H1 (cell line): ENCODE measurements around the gene CSNK1G3. TPM values are rescaled to one million over a fixed set of nuclear protein-coding genes. Genes with fewer than 3 reads are reported as not detected.

ENCODE experiments used
- CTCF ChIA-PET: fragments of 300-600 bp; sonication (Branson Sonifier 250); formaldehyde crosslinking; loops from one replicate; lab custom pipeline; 2021; ENCODE audit not compliant: partially characterized antibody; lab: Charles Lee
- POLR2A ChIA-PET: fragments of 300-600 bp; sonication (Branson Sonifier 250); formaldehyde crosslinking; loops from one replicate; lab custom pipeline; 2021; ENCODE audit warnings: inconsistent platforms; ENCODE audit not compliant: partially characterized antibody; lab: Charles Lee
- DNase-seq, 2 experiments: peaks; one replicate each; pipeline versions ENCODE4 v3.0.0 to v3.0.0-alpha.2; 2010 to 2022; ENCODE audit warnings: low spot score in 2 of 2, low read depth in 1 of 2, mixed read lengths in 1 of 2
- FAIRE-seq: peaks from 2 replicates; lab custom pipeline; 2011; peaks lifted over from hg19 to GRCh38; lab: Jason Lieb, UNC
- H2AFZ ChIP-seq: 2 replicates; pipeline ENCODE4 v1.8.1; 2012; ENCODE audit warnings: low read length, inconsistent platforms
- H2AK5ac ChIP-seq: 2 replicates; pipeline ENCODE4 v1.6.1; 2013; ENCODE audit warnings: low read depth, low read length
- H2BK120ac ChIP-seq: replicated peaks from 2 replicates; pipeline ENCODE3; 2013; ENCODE audit warnings: low read depth, low read length, inconsistent platforms
- H2BK12ac ChIP-seq: 2 replicates; pipeline ENCODE4 v1.6.1; 2013; ENCODE audit warnings: low read depth, low read length
- H2BK15ac ChIP-seq: 2 replicates; pipeline ENCODE4 v1.6.1; 2013; ENCODE audit warnings: low read length
- H2BK20ac ChIP-seq: 2 replicates; pipeline ENCODE4 v1.6.1; 2013; ENCODE audit warnings: low read length
- H2BK5ac ChIP-seq: 2 replicates; pipeline ENCODE4 v1.6.1; 2013; ENCODE audit warnings: low read depth, low read length
- H3K14ac ChIP-seq: 2 replicates; pipeline ENCODE4 v1.6.1; 2013; ENCODE audit warnings: inconsistent platforms; ENCODE audit not compliant: insufficient read length
- H3K18ac ChIP-seq: 2 replicates; pipeline ENCODE4 v1.6.1; 2013; ENCODE audit warnings: low read length; ENCODE audit errors: extremely low read depth
- H3K23ac ChIP-seq: 2 replicates; pipeline ENCODE4 v1.6.1; 2013; ENCODE audit warnings: inconsistent platforms; ENCODE audit not compliant: insufficient read length
- H3K23me2 ChIP-seq: 2 replicates; pipeline ENCODE4 v1.6.1; 2013; ENCODE audit warnings: low read depth, low read length
- H3K27ac ChIP-seq: 2 replicates; pipeline ENCODE4 v1.6.1; 2011; ENCODE audit warnings: low read depth, low read length, inconsistent platforms
- H3K27me3 ChIP-seq, 4 experiments: replicated peaks in 1 of 4; 1 replicate in 1 of 4; 2 replicates in 3 of 4; pipeline versions ENCODE4 v1.6.1 to v1.8.1; 2011 to 2013; ENCODE audit warnings: low read length in 3 of 4, mild to moderate bottlenecking in 3 of 4, inconsistent platforms in 2 of 4, mixed read lengths in 2 of 4, moderate library complexity in 1 of 4; ENCODE audit not compliant: control insufficient read depth in 3 of 4, insufficient read depth in 3 of 4; ENCODE audit errors: extremely low read depth in 1 of 4
- H3K36me3 ChIP-seq, 4 experiments: 2 replicates each; pipeline versions ENCODE4 v1.6.1 to v1.8.1; 2011 to 2013; ENCODE audit warnings: mild to moderate bottlenecking in 4 of 4, low read length in 3 of 4, moderate library complexity in 2 of 4, control low read depth in 1 of 4, inconsistent platforms in 1 of 4; ENCODE audit not compliant: insufficient read depth in 4 of 4, control insufficient read depth in 2 of 4
- H3K4ac ChIP-seq: replicated peaks from 2 replicates; pipeline ENCODE3; 2013; ENCODE audit warnings: low read length, low read depth, mixed read lengths, inconsistent platforms; ENCODE audit not compliant: insufficient read length
- H3K4me1 ChIP-seq, 4 experiments: replicated peaks in 1 of 4; 1 replicate in 1 of 4; 2 replicates in 3 of 4; pipeline versions ENCODE4 v1.6.1 to v1.8.1; 2011 to 2013; ENCODE audit warnings: low read length in 3 of 4, inconsistent platforms in 2 of 4, mixed read lengths in 1 of 4; ENCODE audit not compliant: insufficient read depth in 4 of 4, control insufficient read depth in 3 of 4
- H3K4me2 ChIP-seq, 2 experiments: 2 replicates each; pipeline versions ENCODE4 v1.6.1 to v1.8.1; 2011 to 2013; ENCODE audit warnings: low read depth in 2 of 2, low read length in 2 of 2, control low read depth in 1 of 2, inconsistent platforms in 1 of 2, mild to moderate bottlenecking in 1 of 2; ENCODE audit not compliant: insufficient read depth in 1 of 2
- H3K4me3 ChIP-seq, 4 experiments: fragments of 200-600, 300-600 bp in 1 of 4; sonication (generic), shearing (Covaris generic), sonication (Bioruptor Twin) in 1 of 4; 2 replicates each; pipeline versions ENCODE4 v1.5.1 to v1.8.1; 2011 to 2016; ENCODE audit warnings: low read length in 4 of 4, low read depth in 3 of 4, control low read depth in 2 of 4, inconsistent platforms in 2 of 4, mild to moderate bottlenecking in 2 of 4, mixed read lengths in 1 of 4, moderate library complexity in 1 of 4; ENCODE audit not compliant: insufficient read depth in 2 of 4; ENCODE audit errors: extremely low read depth in 1 of 4
- H3K56ac ChIP-seq: replicated peaks from 2 replicates; pipeline ENCODE3; 2013; ENCODE audit warnings: low read depth, mild to moderate bottlenecking, mixed read lengths, low read length, inconsistent platforms; ENCODE audit not compliant: insufficient read length
- H3K79me1 ChIP-seq: 2 replicates; pipeline ENCODE4 v1.6.1; 2013; ENCODE audit warnings: low read depth, low read length, control low read depth
- H3K79me2 ChIP-seq, 2 experiments: 2 replicates each; pipeline versions ENCODE4 v1.6.1 to v1.8.1; 2012 to 2013; ENCODE audit warnings: low read length in 2 of 2, mild to moderate bottlenecking in 2 of 2, inconsistent platforms in 1 of 2; ENCODE audit not compliant: insufficient read depth in 2 of 2, control insufficient read depth in 1 of 2
- H3K9ac ChIP-seq, 4 experiments: replicated peaks in 1 of 4; 1 replicate in 1 of 4; 2 replicates in 3 of 4; pipeline versions ENCODE4 v1.6.1 to v1.8.1; 2011 to 2013; ENCODE audit warnings: low read depth in 3 of 4, low read length in 3 of 4, control low read depth in 2 of 4, mild to moderate bottlenecking in 2 of 4, moderate library complexity in 2 of 4, inconsistent platforms in 1 of 4; ENCODE audit errors: extremely low read depth in 1 of 4
- H3K9me3 ChIP-seq, 2 experiments: 2 replicates each; pipeline versions ENCODE4 v1.6.1 to v1.8.1; 2012 to 2013; ENCODE audit warnings: mild to moderate bottlenecking in 2 of 2, moderate library complexity in 2 of 2, control low read depth in 1 of 2, inconsistent platforms in 1 of 2, low read depth in 1 of 2, low read length in 1 of 2, mixed read lengths in 1 of 2; ENCODE audit not compliant: insufficient read depth in 2 of 2
- H4K20me1 ChIP-seq, 2 experiments: replicated peaks in 1 of 2; 2 replicates each; pipeline versions ENCODE3 to v1.8.1; 2011 to 2013; ENCODE audit warnings: inconsistent platforms in 2 of 2, low read length in 2 of 2, mild to moderate bottlenecking in 1 of 2; ENCODE audit not compliant: insufficient read depth in 2 of 2, control insufficient read depth in 1 of 2
- H4K5ac ChIP-seq: 2 replicates; pipeline ENCODE4 v1.6.1; 2013; ENCODE audit warnings: low read length, low read depth, mixed read lengths, inconsistent platforms; ENCODE audit not compliant: insufficient read length
- H4K8ac ChIP-seq: 2 replicates; pipeline ENCODE4 v1.8.0; 2013; ENCODE audit warnings: mild to moderate bottlenecking, moderate library complexity, low read length, inconsistent platforms; ENCODE audit not compliant: insufficient read depth; ENCODE audit errors: extremely low read depth
- H4K91ac ChIP-seq: replicated peaks from 2 replicates; pipeline ENCODE3; 2013; ENCODE audit warnings: low read length, mixed read lengths, inconsistent platforms; ENCODE audit not compliant: insufficient read length
- BCL11A ChIP-seq, 2 experiments: IDR thresholded peaks; one replicate each; pipeline ENCODE4 v1.6.1; 2011; ENCODE audit warnings: low read depth in 2 of 2, low read length in 2 of 2, mild to moderate bottlenecking in 2 of 2
- MAFK ChIP-seq: IDR thresholded peaks from 2 replicates; pipeline ENCODE4 v1.6.1; 2012; ENCODE audit warnings: low read depth, mild to moderate bottlenecking, improper control_type of control experiment, low read length
- POLR2AphosphoS5 ChIP-seq: IDR thresholded peaks from 2 replicates; pipeline ENCODE4 v1.6.1; 2011; ENCODE audit warnings: low read depth, low read length
- SAP30 ChIP-seq: fragments of 300-600 bp; sonication (generic); IDR thresholded peaks from 2 replicates; pipeline ENCODE4 v1.7.1; 2012; ENCODE audit warnings: low read length, moderate library complexity, mild to moderate bottlenecking, inconsistent platforms; ENCODE audit not compliant: insufficient read depth, insufficient replicate concordance
- SP2 ChIP-seq: IDR thresholded peaks from 2 replicates; pipeline ENCODE4 v1.6.1; 2012; ENCODE audit warnings: mild to moderate bottlenecking, low read length, inconsistent platforms
- YY1 ChIP-seq: IDR thresholded peaks from 2 replicates; pipeline ENCODE4 v1.6.1; 2011; ENCODE audit warnings: low read depth, mild to moderate bottlenecking, low read length
- WGBS, 2 experiments: shearing (Covaris generic) in 1 of 2; methylation state at CpG; one replicate each; pipeline versions ENCODE4 v1.1.6 to v1.1.7; 2013 to 2015; ENCODE audit warnings: low lambda C conversion rate in 2 of 2, mixed read lengths in 2 of 2, inconsistent platforms in 1 of 2, low coverage in 1 of 2, missing lambda C conversion rate in 1 of 2; ENCODE audit not compliant: insufficient replicate concordance in 2 of 2, insufficient coverage in 1 of 2, insufficient read length in 1 of 2; ENCODE audit errors: extremely low coverage in 1 of 2, missing lambda C conversion rate in 1 of 2; 5-methylcytosine and 5-hydroxymethylcytosine counted together
- polyA plus RNA-seq, 7 experiments: library from polyadenylated mRNA; depleted of rRNA in 3 of 7; stranded (reverse) in 5 of 7; unstranded in 2 of 7; fragments of >200 nt in 5 of 7; fragments of 200-250 nt in 2 of 7; gene quantifications; 1 replicate in 5 of 7; 2 replicates in 1 of 7; 4 replicates in 1 of 7; pipeline versions ENCODE4 v1.2.1 to v1.2.3, GENCODE V29; 2011 to 2013; ENCODE audit warnings: missing spikeins in 2 of 7, mixed read lengths in 2 of 7
- total RNA-seq: library from RNA; stranded (reverse); fragmentation: NEBNext Ultra II Directional; extraction: Animal tissue kit (Norgen Biotek cat#: 25700); gene quantifications from 2 replicates; pipeline ENCODE4 v1.2.1, GENCODE V29; 2021
- TF ChIP-seq, protein P1 (sequence below): IDR thresholded peaks from 2 replicates; pipeline ENCODE4 v1.6.1; 2011; ENCODE audit warnings: low read depth, mild to moderate bottlenecking, low read length; ENCODE audit not compliant: insufficient read depth

The CSNK1G3 gene
- total and polyA plus RNA-seq, 2 of the 8 experiments (the other 6 are each of a cell fraction or from before 2014, with no cell fraction given), result 10.6 to 58.9 TPM

GRCh38 chr5:123482258-123482657 lies 29.7 kb upstream of the CSNK1G3 start:
- no peak overlapping the region for H3K18ac ChIP-seq
- peaks cover 0 to 1% (median 0%) of the 10 kb centered on the region in 4 experiments; a peak in 1 of 7 replicates for H3K27me3 ChIP-seq
- H4K91ac ChIP-seq, result no peak overlapping the region
- ChIA-PET CTCF (interaction anchor here (0.8 to 1.1 kb wide), 4 partner anchors 16 to 126 kb away, joined by 3 read pairs; no protein-coding TSS in a partner anchor), POLR2A (no interaction called here)
- H4K20me1 ChIP-seq, result no peaks in the 10 kb centered on the region
- no peak overlapping the region for H3K14ac ChIP-seq
- H4K5ac ChIP-seq, result no peak overlapping the region
- H3K9me3 ChIP-seq, result no peaks in the 10 kb centered on the region
- H3K4me1 ChIP-seq, result no peaks in the 10 kb centered on the region
- no peaks in the 10 kb centered on the region for H3K23me2 ChIP-seq
- no peaks in the 10 kb centered on the region for H3K79me1 ChIP-seq
- no peak overlapping the region for H3K9ac ChIP-seq
- H4K8ac ChIP-seq, result no peak overlapping the region
- no peak overlapping the region for H3K4me2 ChIP-seq
- no peak overlapping the region for H3K27ac ChIP-seq
- TF ChIP-seq SP2, result no peak
- TF ChIP-seq SAP30, result no peak
- no peak for TF ChIP-seq MAFK
- TF ChIP-seq, protein P1, sequence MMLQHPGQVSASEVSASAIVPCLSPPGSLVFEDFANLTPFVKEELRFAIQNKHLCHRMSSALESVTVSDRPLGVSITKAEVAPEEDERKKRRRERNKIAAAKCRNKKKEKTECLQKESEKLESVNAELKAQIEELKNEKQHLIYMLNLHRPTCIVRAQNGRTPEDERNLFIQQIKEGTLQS, result no peak
- TF ChIP-seq BCL11A (IDR thresholded peaks at IDR 0.05; ENCODE audit: low read depth in 2 of 2, low read length in 2 of 2), result no peak
- no peak for TF ChIP-seq YY1
- no peak for TF ChIP-seq POLR2AphosphoS5
- no peak overlapping the region for H2BK20ac ChIP-seq
- no peak for DNase-seq
- no peak overlapping the region for H3K56ac ChIP-seq
- FAIRE-seq, result no peak
- H3K4me3 ChIP-seq, result no peak overlapping the region
- H2BK5ac ChIP-seq, result no peak overlapping the region
- 88% methylated on average over 4 of the region's 4 CpGs; no CpG with 5 or more reads in 1 of the 2 experiments for WGBS, 2 experiments
- no peak overlapping the region for H2BK12ac ChIP-seq
- H2BK120ac ChIP-seq, result no peak overlapping the region
- no peaks in the 10 kb centered on the region for H3K79me2 ChIP-seq
- no peak overlapping the region for H2BK15ac ChIP-seq
- no peak overlapping the region for H3K23ac ChIP-seq
- H3K4ac ChIP-seq, result no peak overlapping the region
- no peak overlapping the region for H2AK5ac ChIP-seq
- no peak overlapping the region; the same call in 1 of the 2 replicates for H2AFZ ChIP-seq
- no peaks in the 10 kb centered on the region for H3K36me3 ChIP-seq
